ENCODE measurements around the gene TGFB1I1. TPM values are rescaled to one million over a fixed set of nuclear protein-coding genes. Genes with fewer than 3 reads are reported as not detected.
"Not testable (repeated sequence)": the region's sequence is repeated elsewhere in the genome, so short reads cannot be mapped to it uniquely, and the experiment has no call there.

Gene TGFB1I1
- total RNA-seq, 1 experiment from 2014 or later, result 8.7 TPM

- TF ChIP-seq YY1 (IDR thresholded peaks at IDR 0.05; ENCODE audit: extremely low read depth, insufficient replicate concordance, low read depth, low read length) (no peak), SP1 (IDR thresholded peaks at IDR 0.05; ENCODE audit: low read depth) (no peak), CTCF (IDR thresholded peaks at IDR 0.05 in 2 of 3, conservative IDR thresholded peaks at IDR 0.05 in 1 of 3; ENCODE audit: borderline replicate concordance in 1 of 3, insufficient read depth in 1 of 3, low read depth in 2 of 3, low read length in 2 of 3) (no peak), EZH2phosphoT487 (IDR thresholded peaks at IDR 0.05; ENCODE audit: borderline replicate concordance) (no peak)
These were observed 49.4 kb downstream of the TGFB1I1 start (continued) for GRCh38 chr16:31521368-31521767.

GRCh38 chr16:31522071-31522470, 50.1 kb downstream of the TGFB1I1 start:
- TF ChIP-seq SRF (IDR thresholded peaks at IDR 0.05; ENCODE audit: low read depth) (no peak), POLR2A (IDR thresholded peaks at IDR 0.05; ENCODE audit: borderline replicate concordance, extremely low read depth, insufficient read depth, insufficient read length) (no peak), EZH2 (IDR thresholded peaks at IDR 0.05) (no peak), RAD21 (IDR thresholded peaks at IDR 0.05; ENCODE audit: low read depth) (no peak), REST (IDR thresholded peaks at IDR 0.05; ENCODE audit: low read depth) (no peak), YY1 (IDR thresholded peaks at IDR 0.05; ENCODE audit: extremely low read depth, insufficient replicate concordance, low read depth, low read length) (no peak), CTCF (IDR thresholded peaks at IDR 0.05 in 2 of 3, conservative IDR thresholded peaks at IDR 0.05 in 1 of 3; ENCODE audit: borderline replicate concordance in 1 of 3, insufficient read depth in 1 of 3, low read depth in 2 of 3, low read length in 2 of 3) (no peak), JUND (IDR thresholded peaks at IDR 0.05) (no peak), SIN3A (IDR thresholded peaks at IDR 0.05; ENCODE audit: low read depth) (no peak)
- no peaks in the 10 kb centered on the region for H3K79me2 ChIP-seq (ENCODE audit: insufficient read depth, low read length)
- no peak overlapping the region for H3K4me2 ChIP-seq (ENCODE audit: low read length)
- no peak overlapping the region for H3K27ac ChIP-seq (ENCODE audit: low read depth, low read length)
- no peak overlapping the region for H3K9ac ChIP-seq (ENCODE audit: low read length)
- intact Hi-C loops (cut with micrococcal nuclease), result no loop called here
- POLR2A ChIA-PET, result no interaction called here
- no peak for DNase-seq (ENCODE audit: low read depth, low spot score)
- no peaks in the 10 kb centered on the region for H3K27me3 ChIP-seq (ENCODE audit: insufficient read depth, low read length)
- H3K4me1 ChIP-seq (ENCODE audit: control insufficient read depth in 1 of 2, insufficient read depth in 2 of 2, low read length in 2 of 2), result no peaks in the 10 kb centered on the region
- no TSS peak for BruUV-seq (replicated peaks)
- RAD21 ChIA-PET (ENCODE audit: low non-redundant PET in 1 of 2, low total read pairs in 2 of 2, uncharacterized antibody in 2 of 2, unreplicated experiment in 2 of 2), result no interaction called here
- H2AFZ ChIP-seq (ENCODE audit: low read depth, low read length, poor library complexity, severe bottlenecking), result no peak overlapping the region
- H3K9me2 ChIP-seq (ENCODE audit: insufficient read depth), result no peaks in the 10 kb centered on the region
- CTCF ChIA-PET, result no interaction called here
- no peaks in the 10 kb centered on the region for H3K36me3 ChIP-seq (ENCODE audit: control insufficient read depth in 1 of 2, insufficient read depth in 2 of 2, low read length in 2 of 2)
- no peak overlapping the region for H3K4me3 ChIP-seq (replicated peaks in 1 of 2; ENCODE audit: low read depth in 1 of 2, low read length in 2 of 2)
- no peaks in the 10 kb centered on the region for H4K20me1 ChIP-seq (ENCODE audit: insufficient read depth)
- ATAC-seq, result no peak
- H3K9me3 ChIP-seq (ENCODE audit: control insufficient read depth in 1 of 2, insufficient read depth in 1 of 2, low read depth in 1 of 2, low read length in 2 of 2), result no peaks in the 10 kb centered on the region

GRCh38 chr16:31523768-31524167, 51.8 kb downstream of the TGFB1I1 start:
- H3K27me3 ChIP-seq (ENCODE audit: insufficient read depth, low read length); ATAC-seq; intact Hi-C loops (cut with micrococcal nuclease); H4K20me1 ChIP-seq (ENCODE audit: insufficient read depth); RAD21 ChIA-PET (ENCODE audit: low non-redundant PET in 1 of 2, low total read pairs in 2 of 2, uncharacterized antibody in 2 of 2, unreplicated experiment in 2 of 2); H3K27ac ChIP-seq (ENCODE audit: low read depth, low read length); DNase-seq (ENCODE audit: low read depth, low spot score); H3K4me1 ChIP-seq (ENCODE audit: control insufficient read depth in 1 of 2, insufficient read depth in 2 of 2, low read length in 2 of 2); H3K9ac ChIP-seq (ENCODE audit: low read length); POLR2A ChIA-PET; H3K4me2 ChIP-seq (ENCODE audit: low read length); BruUV-seq (replicated peaks); H3K36me3 ChIP-seq (ENCODE audit: control insufficient read depth in 1 of 2, insufficient read depth in 2 of 2, low read length in 2 of 2); H2AFZ ChIP-seq (ENCODE audit: low read depth, low read length, poor library complexity, severe bottlenecking); H3K9me2 ChIP-seq (ENCODE audit: insufficient read depth); H3K79me2 ChIP-seq (ENCODE audit: insufficient read depth, low read length); H3K4me3 ChIP-seq (replicated peaks in 1 of 2; ENCODE audit: low read depth in 1 of 2, low read length in 2 of 2); H3K9me3 ChIP-seq (ENCODE audit: control insufficient read depth in 1 of 2, insufficient read depth in 1 of 2, low read depth in 1 of 2, low read length in 2 of 2); CTCF ChIA-PET: not testable (repeated sequence)

Measured in HCT116 (cell line).